Mucosa of descending colon (tissue), 3 donors: Measurements from ENCODE around the gene ALX3. TPM values are rescaled to one million over a fixed set of nuclear protein-coding genes. Genes with fewer than 3 reads are reported as not detected.
A peak's percentile ranks its signal among the peaks of the same experiment; 100 is the strongest.

Experiments
- ATAC-seq: fragments of 200-7000 bp; cut with Tn5 transposase; one replicate; pipeline ENCODE4 v1.9.1; 2020; ENCODE audit warnings: mild to moderate bottlenecking, moderate library complexity
- DNase-seq, 3 donors: peaks; one replicate each; pipeline ENCODE4 v3.0.0-alpha.2; 2020
- H3K36me3 ChIP-seq: fragments of 200-600 bp; one replicate; pipeline ENCODE4 v1.8.0; 2021; ENCODE audit warnings: low read depth, mild to moderate bottlenecking
- H3K4me1 ChIP-seq: fragments of 200-600 bp; one replicate; pipeline ENCODE4 v1.8.0; 2021; ENCODE audit warnings: low read depth, mild to moderate bottlenecking
- H3K4me3 ChIP-seq: fragments of 200-600 bp; one replicate; pipeline ENCODE4 v1.8.0; 2021; ENCODE audit warnings: mild to moderate bottlenecking
- H3K9me3 ChIP-seq: fragments of 200-600 bp; one replicate; pipeline ENCODE4 v1.8.0; 2021; ENCODE audit warnings: mild to moderate bottlenecking
- CTCF ChIP-seq: fragments of 200-600 bp; IDR thresholded peaks from one replicate; pipeline ENCODE4 v1.8.0; 2022; ENCODE audit warnings: antibody characterized with exemption, mild to moderate bottlenecking
- intact Hi-C, 2 donors: fragments of 100-400 bp; cut with DNase I in 1 of 2; cut with micrococcal nuclease in 1 of 2; formaldehyde crosslinking; loops; one replicate each; pipeline versions ENCODE4 v1.11.0 to v1.11.1; 2022; cut with DNase I, micrococcal nuclease
- total RNA-seq, 3 donors: library from RNA; stranded (reverse); fragmentation: NEBNext Ultra II Directional in 2 of 3; extraction: Animal tissue kit (Norgen Biotek cat#: 25700) in 2 of 3; gene quantifications; one replicate each; pipeline versions ENCODE4 v1.2.1 to v1.2.4, GENCODE V29; 2021 to 2023
- donor health status: DM: no; HTN: no; CAD: no; lungs with moderate emphysema.
- donor health status: DM: no; HTN: no; CAD: no.
- donor health status: DM: no; HTN: yes; CAD: no.

Gene ALX3
- total RNA-seq, 3 donors from 2014 or later: not detected

- H3K4me1 ChIP-seq: no peaks in the 10 kb centered on the region
- no peak overlapping the region for H3K4me3 ChIP-seq
- intact Hi-C loops: loop anchor here in 1 of 2 donors (5.0 kb wide), 1 partner anchor 54 kb away; no protein-coding TSS in a partner anchor
- DNase-seq (peak in 2 of 3 donors; percentile 73 to 74), ATAC-seq (peak; percentile 90)
- H3K36me3 ChIP-seq: no peaks in the 10 kb centered on the region
- H3K9me3 ChIP-seq: no peaks in the 10 kb centered on the region
- TF ChIP-seq CTCF: peak; percentile 90
Measured at GRCh38 chr1:110106013-110106941, 35.8 kb upstream of the ALX3 start.

- ATAC-seq (no peak), DNase-seq (no peak)
- intact Hi-C loops: loop anchor here in 1 of 2 donors (5.0 kb wide), 1 partner anchor 45 kb away; no protein-coding TSS in a partner anchor
- Histone ChIP-seq H3K36me3 (no peaks in the 10 kb centered on the region), H3K4me1 (no peaks in the 10 kb centered on the region), H3K9me3 (no peaks in the 10 kb centered on the region), H3K4me3 (no peak overlapping the region)
- TF ChIP-seq CTCF: no peak
Measured at GRCh38 chr1:110102081-110102480, 31.6 kb upstream of the ALX3 start.

GRCh38 chr1:110100335-110100734 lies 29.9 kb upstream of the ALX3 start:
- Histone ChIP-seq H3K9me3 (no peaks in the 10 kb centered on the region), H3K4me3 (no peak overlapping the region), H3K36me3 (no peaks in the 10 kb centered on the region), H3K4me1 (no peaks in the 10 kb centered on the region)
- no peak for ATAC-seq
- intact Hi-C loops: loop anchor here in 1 of 2 donors (5.0 kb wide), 1 partner anchor 43 kb away; no protein-coding TSS in a partner anchor
- DNase-seq: no peak
- no peak for TF ChIP-seq CTCF

- Histone ChIP-seq H3K4me1 (no peaks in the 10 kb centered on the region), H3K9me3 (no peaks in the 10 kb centered on the region), H3K36me3 (no peaks in the 10 kb centered on the region), H3K4me3 (no peak overlapping the region)
- TF ChIP-seq CTCF: no peak
- DNase-seq (no peak), ATAC-seq (no peak)
- intact Hi-C loops: no loop called here
Measured at GRCh38 chr1:110098222-110099026, 28.0 kb upstream of the ALX3 start.

- ATAC-seq (no peak), DNase-seq (no peak)
- no peaks in the 10 kb centered on the region for H3K4me1 ChIP-seq
- no peak for TF ChIP-seq CTCF
- no peaks in the 10 kb centered on the region for H3K9me3 ChIP-seq
- intact Hi-C loops: no loop called here
- no peaks in the 10 kb centered on the region for H3K36me3 ChIP-seq
- H3K4me3 ChIP-seq: no peak overlapping the region
Measured at GRCh38 chr1:110097507-110098221, 27.2 kb upstream of the ALX3 start.
